Fibroblast of lung (primary cell): ENCODE results near the gene IGF2R. TPM values are rescaled to one million over a fixed set of nuclear protein-coding genes. Genes with fewer than 3 reads are reported as not detected.

Experiments used
- DNase-seq, 2 donors: peaks; one replicate each; pipeline versions ENCODE4 v3.0.0 to v3.0.0-alpha.2; 2010; ENCODE audit warnings: low read depth in 2 of 2
- H2AFZ ChIP-seq: 2 replicates; pipeline ENCODE4 v1.5.1; 2012; ENCODE audit warnings: low read length, control low read depth, inconsistent platforms
- H3K27ac ChIP-seq: 2 replicates; pipeline ENCODE4 v1.5.1; 2011; ENCODE audit warnings: low read length, control low read depth; ENCODE audit not compliant: insufficient read depth
- H3K27me3 ChIP-seq: 2 replicates; pipeline ENCODE4 v1.5.1; 2011; ENCODE audit warnings: mild to moderate bottlenecking, low read length; ENCODE audit not compliant: control insufficient read depth, insufficient read depth
- H3K36me3 ChIP-seq: 2 replicates; pipeline ENCODE4 v1.5.1; 2011; ENCODE audit warnings: low read length; ENCODE audit not compliant: control insufficient read depth, insufficient read depth
- H3K4me1 ChIP-seq: 2 replicates; pipeline ENCODE4 v1.5.1; 2011; ENCODE audit warnings: low read length; ENCODE audit not compliant: control insufficient read depth, insufficient read depth; ENCODE audit errors: extremely low read depth
- H3K4me2 ChIP-seq: 2 replicates; pipeline ENCODE4 v1.5.1; 2011; ENCODE audit warnings: low read length, control low read depth; ENCODE audit not compliant: insufficient read depth; ENCODE audit errors: extremely low read depth
- H3K4me3 ChIP-seq, 4 experiments: fragments of 200-600 bp in 1 of 4; sonication (generic) in 1 of 4; replicated peaks in 1 of 4; 2 replicates each; pipeline ENCODE4 v1.5.1; 2011 to 2016; ENCODE audit warnings: low read length in 4 of 4, low read depth in 3 of 4, mild to moderate bottlenecking in 3 of 4, control low read depth in 2 of 4, inconsistent platforms in 1 of 4, mixed read lengths in 1 of 4; ENCODE audit not compliant: insufficient read depth in 1 of 4; ENCODE audit errors: control extremely low read depth in 1 of 4
- H3K79me2 ChIP-seq: 2 replicates; pipeline ENCODE4 v1.5.1; 2012; ENCODE audit warnings: mild to moderate bottlenecking, low read length, inconsistent platforms; ENCODE audit not compliant: control insufficient read depth, insufficient read depth
- H3K9ac ChIP-seq: 2 replicates; pipeline ENCODE4 v1.5.1; 2011; ENCODE audit warnings: mild to moderate bottlenecking, low read length, control low read depth; ENCODE audit not compliant: insufficient read depth
- H3K9me3 ChIP-seq: 2 replicates; pipeline ENCODE4 v1.5.1; 2012; ENCODE audit warnings: low read depth, low read length; ENCODE audit not compliant: control insufficient read depth, insufficient read depth
- H4K20me1 ChIP-seq: 2 replicates; pipeline ENCODE4 v1.5.1; 2011; ENCODE audit warnings: low read length; ENCODE audit not compliant: control insufficient read depth, insufficient read depth; ENCODE audit errors: extremely low read depth
- CTCF ChIP-seq, 2 donors: IDR thresholded peaks in 1 of 2; conservative IDR thresholded peaks in 1 of 2; 1 replicate in 1 of 2; 2 replicates in 1 of 2; pipeline ENCODE4 v1.5.1; 2011 to 2012; ENCODE audit warnings: low read length in 2 of 2, control low read depth in 1 of 2, inconsistent platforms in 1 of 2, low read depth in 1 of 2, mild to moderate bottlenecking in 1 of 2
- EZH2 ChIP-seq: IDR thresholded peaks from 2 replicates; pipeline ENCODE4 v1.5.1; 2012; ENCODE audit warnings: low read length, control low read depth, mild to moderate bottlenecking; ENCODE audit errors: missing control alignments
- polyA plus RNA-seq, 2 donors: library from polyadenylated mRNA; depleted of rRNA in 1 of 2; stranded (reverse) in 1 of 2; unstranded in 1 of 2; fragments of >200 nt; gene quantifications; 2 replicates each; pipeline ENCODE4 v1.2.1, GENCODE V29; 2011 to 2012; ENCODE audit warnings: missing spikeins in 1 of 2
- total RNA-seq: library from RNA; depleted of rRNA; stranded (reverse); fragments of >200 nt; gene quantifications from 2 replicates; pipeline ENCODE4 v1.2.1, GENCODE V29; 2014

Gene IGF2R
- total and polyA plus RNA-seq, 2 donors (not counting 1 experiment from before 2014, with no cell fraction given), result 37.6 to 300 TPM

DNA sequence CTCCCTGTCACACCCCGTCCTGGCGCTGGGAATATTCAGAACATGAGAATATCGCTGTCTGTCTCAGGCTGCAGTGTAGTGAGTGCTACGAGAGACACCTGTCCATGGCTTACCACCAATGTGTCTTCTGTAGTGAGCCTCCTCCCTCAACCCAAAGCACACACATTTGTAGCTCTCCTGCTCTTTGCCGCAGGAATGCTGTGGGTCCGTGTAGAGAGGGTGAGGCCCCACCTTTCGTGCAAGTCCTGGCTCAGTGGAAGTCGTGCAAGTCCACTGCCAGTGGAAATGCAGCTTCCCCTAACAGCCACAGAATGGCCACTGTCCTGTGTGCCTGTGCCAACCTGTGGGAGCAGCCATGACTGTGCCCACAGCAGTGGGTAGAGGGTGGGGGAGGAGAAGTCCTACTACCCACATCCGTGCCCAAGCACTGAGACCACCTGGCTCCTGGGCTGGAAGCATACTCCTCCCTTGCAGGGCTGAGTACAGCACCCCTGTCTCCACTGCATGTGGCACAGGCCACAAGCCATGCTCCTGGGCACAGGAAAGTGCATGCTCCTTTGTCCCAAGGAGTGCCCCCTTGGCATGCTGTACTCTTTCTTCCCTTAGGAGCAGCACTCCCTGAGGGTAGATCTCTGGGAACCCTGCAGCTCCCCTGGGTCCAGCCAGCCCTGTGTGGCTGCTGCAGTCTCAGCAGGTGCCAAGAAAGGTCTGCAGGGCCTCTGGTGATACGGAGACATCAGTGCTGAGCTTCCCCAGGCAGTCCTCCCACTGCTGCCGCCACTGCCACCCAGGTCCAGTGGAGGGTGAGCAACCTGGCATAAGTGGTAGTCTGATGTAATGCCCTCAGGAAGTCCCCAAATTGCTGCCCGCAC is 28.0 kb downstream of the IGF2R start:
- H3K79me2 ChIP-seq, result peaks cover 47% of the 10 kb centered on the region
- H4K20me1 ChIP-seq, result peaks cover 2% of the 10 kb centered on the region
- H2AFZ ChIP-seq, result no peak overlapping the region
- no peak overlapping the region for H3K27ac ChIP-seq
- H3K36me3 ChIP-seq, result peaks cover 1% of the 10 kb centered on the region
- H3K9ac ChIP-seq, result no peak overlapping the region
- no peak overlapping the region for H3K4me2 ChIP-seq
- no peak overlapping the region for H3K4me3 ChIP-seq
- DNase-seq, result no peak
- TF ChIP-seq CTCF (conservative IDR thresholded peaks at IDR 0.05 in 1 of 2, IDR thresholded peaks at IDR 0.05 in 1 of 2; ENCODE audit: low read depth in 1 of 2, low read length in 2 of 2), result no peak
- TF ChIP-seq EZH2, result no peak
- H3K9me3 ChIP-seq, result no peaks in the 10 kb centered on the region
- H3K4me1 ChIP-seq, result no peaks in the 10 kb centered on the region
- H3K27me3 ChIP-seq, result no peaks in the 10 kb centered on the region

GRCh38 chr6:159997498-159998101 is 28.7 kb downstream of the IGF2R start:
- Histone ChIP-seq H3K4me1 (no peaks in the 10 kb centered on the region), H3K4me3 (no peak overlapping the region), H3K27me3 (no peaks in the 10 kb centered on the region), H2AFZ (no peak overlapping the region), H3K36me3 (peaks cover 1% of the 10 kb centered on the region), H3K9ac (no peak overlapping the region), H4K20me1 (peaks cover 2% of the 10 kb centered on the region), H3K4me2 (no peak overlapping the region), H3K27ac (no peak overlapping the region), H3K9me3 (no peaks in the 10 kb centered on the region), H3K79me2 (peaks cover 47% of the 10 kb centered on the region)
- no peak for DNase-seq
- TF ChIP-seq EZH2, result no peak
- no peak for TF ChIP-seq CTCF (conservative IDR thresholded peaks at IDR 0.05 in 1 of 2, IDR thresholded peaks at IDR 0.05 in 1 of 2; ENCODE audit: low read depth in 1 of 2, low read length in 2 of 2)

DNA sequence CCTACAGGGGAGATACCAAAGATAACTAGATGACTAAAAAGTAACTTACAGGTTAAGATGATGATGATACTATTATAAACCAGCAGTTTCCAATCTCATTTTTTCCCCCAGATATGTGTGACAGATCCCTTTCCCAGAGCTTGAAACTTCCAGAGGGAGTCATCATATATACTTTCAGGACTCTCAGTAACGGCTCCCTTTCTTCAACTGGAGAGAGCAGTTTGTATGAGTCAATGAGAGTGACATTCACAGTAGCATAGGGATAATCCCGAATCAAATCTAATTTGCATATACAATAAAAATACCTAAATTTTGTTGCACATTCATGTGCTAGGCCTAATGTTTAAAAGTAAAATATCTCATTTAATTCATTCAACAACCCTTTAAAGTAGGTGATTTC is 29.7 kb downstream of the IGF2R start:
- no peak overlapping the region for H3K27ac ChIP-seq
- H3K4me1 ChIP-seq, result no peaks in the 10 kb centered on the region
- H3K36me3 ChIP-seq, result peaks cover 1% of the 10 kb centered on the region
- H3K79me2 ChIP-seq, result peaks cover 40% of the 10 kb centered on the region
- no peak overlapping the region for H3K9ac ChIP-seq
- DNase-seq, result no peak
- no peak overlapping the region for H3K4me2 ChIP-seq
- no peaks in the 10 kb centered on the region for H3K27me3 ChIP-seq
- H3K4me3 ChIP-seq, result no peak overlapping the region
- H4K20me1 ChIP-seq, result no peaks in the 10 kb centered on the region
- TF ChIP-seq CTCF (conservative IDR thresholded peaks at IDR 0.05 in 1 of 2, IDR thresholded peaks at IDR 0.05 in 1 of 2; ENCODE audit: low read depth in 1 of 2, low read length in 2 of 2) (no peak), EZH2 (no peak)
- no peak overlapping the region for H2AFZ ChIP-seq
- no peaks in the 10 kb centered on the region for H3K9me3 ChIP-seq
